GM21360 (cell line): ENCODE data around the gene ARHGEF17.
"Not testable (repeated sequence)": the region's sequence is repeated elsewhere in the genome, so short reads cannot be mapped to it uniquely, and the experiment has no call there.

Experiments used
- ATAC-seq: cut with Tn5 transposase; IDR thresholded peaks from one replicate; pipeline ENCODE4 v1.9.1; 2021; ENCODE audit warnings: mild to moderate bottlenecking, moderate library complexity; ENCODE audit not compliant: unreplicated experiment

Gene ARHGEF17, protein sequence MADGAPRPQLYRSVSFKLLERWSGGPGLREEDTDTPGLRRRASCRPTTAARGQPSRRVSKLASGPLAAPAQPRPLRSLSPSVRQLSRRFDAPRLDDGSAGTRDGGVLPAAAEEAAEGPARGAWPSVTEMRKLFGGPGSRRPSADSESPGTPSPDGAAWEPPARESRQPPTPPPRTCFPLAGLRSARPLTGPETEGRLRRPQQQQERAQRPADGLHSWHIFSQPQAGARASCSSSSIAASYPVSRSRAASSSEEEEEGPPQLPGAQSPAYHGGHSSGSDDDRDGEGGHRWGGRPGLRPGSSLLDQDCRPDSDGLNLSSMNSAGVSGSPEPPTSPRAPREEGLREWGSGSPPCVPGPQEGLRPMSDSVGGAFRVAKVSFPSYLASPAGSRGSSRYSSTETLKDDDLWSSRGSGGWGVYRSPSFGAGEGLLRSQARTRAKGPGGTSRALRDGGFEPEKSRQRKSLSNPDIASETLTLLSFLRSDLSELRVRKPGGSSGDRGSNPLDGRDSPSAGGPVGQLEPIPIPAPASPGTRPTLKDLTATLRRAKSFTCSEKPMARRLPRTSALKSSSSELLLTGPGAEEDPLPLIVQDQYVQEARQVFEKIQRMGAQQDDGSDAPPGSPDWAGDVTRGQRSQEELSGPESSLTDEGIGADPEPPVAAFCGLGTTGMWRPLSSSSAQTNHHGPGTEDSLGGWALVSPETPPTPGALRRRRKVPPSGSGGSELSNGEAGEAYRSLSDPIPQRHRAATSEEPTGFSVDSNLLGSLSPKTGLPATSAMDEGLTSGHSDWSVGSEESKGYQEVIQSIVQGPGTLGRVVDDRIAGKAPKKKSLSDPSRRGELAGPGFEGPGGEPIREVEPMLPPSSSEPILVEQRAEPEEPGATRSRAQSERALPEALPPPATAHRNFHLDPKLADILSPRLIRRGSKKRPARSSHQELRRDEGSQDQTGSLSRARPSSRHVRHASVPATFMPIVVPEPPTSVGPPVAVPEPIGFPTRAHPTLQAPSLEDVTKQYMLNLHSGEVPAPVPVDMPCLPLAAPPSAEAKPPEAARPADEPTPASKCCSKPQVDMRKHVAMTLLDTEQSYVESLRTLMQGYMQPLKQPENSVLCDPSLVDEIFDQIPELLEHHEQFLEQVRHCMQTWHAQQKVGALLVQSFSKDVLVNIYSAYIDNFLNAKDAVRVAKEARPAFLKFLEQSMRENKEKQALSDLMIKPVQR (N-terminal part only)

DNA sequence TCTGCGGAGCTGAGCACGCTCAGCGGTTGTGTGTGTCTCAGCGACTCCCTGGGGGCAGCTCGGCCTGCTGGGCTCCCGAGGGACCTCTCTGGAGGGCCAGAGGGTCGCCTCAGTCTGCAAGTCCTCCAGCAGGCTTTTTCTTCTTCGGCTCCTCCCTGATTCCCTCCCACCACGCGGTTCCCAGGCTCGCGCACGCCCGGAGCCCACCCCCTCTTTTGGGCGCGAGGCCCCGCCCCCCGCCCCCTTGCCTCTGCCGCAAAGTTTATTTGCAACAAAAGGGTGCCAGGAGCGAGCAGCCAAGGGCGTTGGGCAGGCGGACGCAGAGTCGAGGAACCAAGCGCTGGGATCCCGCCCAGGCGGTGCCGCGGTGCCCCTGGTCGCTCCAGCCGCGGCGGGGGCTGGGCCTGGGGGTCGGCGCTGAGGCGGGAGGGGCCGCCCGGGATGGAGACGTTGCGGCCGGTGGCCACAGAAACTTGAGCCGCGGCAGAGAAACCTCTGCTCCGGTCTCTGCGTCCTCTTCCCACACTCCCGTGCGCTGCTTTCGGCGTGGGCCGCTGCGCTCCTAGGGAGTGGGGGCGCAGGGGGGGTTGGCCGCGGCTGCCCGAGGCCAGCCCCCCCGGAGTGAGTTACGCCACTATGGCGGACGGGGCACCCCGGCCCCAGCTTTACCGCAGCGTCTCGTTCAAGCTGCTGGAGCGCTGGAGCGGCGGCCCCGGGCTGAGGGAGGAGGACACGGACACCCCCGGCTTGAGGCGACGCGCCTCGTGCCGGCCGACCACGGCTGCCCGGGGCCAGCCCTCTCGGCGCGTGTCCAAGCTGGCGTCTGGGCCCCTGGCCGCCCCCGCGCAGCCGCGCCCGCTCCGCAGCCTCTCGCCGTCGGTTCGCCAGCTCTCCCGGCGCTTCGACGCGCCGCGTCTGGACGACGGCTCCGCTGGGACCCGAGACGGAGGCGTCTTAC lies at the start of gene ARHGEF17:
TSS of gene ARHGEF17 (plus strand) at position 274 of the 958 bp plus-strand sequence. CDS start at position 637, 363 bp downstream.
- ATAC-seq = peak; percentile 22

DNA sequence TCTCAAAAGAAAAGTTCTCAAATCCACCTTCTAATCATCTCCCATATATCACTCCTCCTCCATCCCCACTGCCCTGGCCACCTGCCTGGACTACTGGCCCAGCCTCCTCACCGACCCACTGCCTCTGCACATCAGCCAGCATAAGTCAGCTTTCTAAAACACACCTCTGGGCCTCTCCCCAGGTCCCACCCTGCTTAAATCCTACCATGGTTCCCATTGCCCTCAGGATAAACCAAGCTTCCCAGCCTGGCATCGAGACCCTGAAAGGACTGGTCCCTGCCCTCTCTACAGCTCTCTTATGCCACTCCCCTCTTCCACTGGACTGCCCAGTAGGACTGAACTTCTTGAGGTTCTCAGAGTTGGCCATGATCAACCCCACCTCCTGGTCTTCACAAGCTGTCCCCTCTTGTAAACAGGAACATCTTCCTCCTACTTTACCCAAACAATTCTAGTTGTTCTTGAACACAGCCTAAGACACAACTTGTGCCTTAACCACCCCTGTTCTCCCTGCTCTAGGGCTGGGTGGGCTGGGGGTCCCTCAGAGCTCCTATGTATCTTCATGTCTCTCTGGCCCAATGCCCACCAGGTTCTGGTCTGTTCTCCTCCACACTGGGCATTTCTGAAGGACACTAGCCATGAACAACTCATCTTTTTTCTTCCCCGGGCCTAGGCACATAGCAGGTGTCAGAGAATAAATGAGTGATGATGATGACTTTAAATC lies 48.5 kb upstream of the ARHGEF17 start:
- no peak for ATAC-seq

DNA sequence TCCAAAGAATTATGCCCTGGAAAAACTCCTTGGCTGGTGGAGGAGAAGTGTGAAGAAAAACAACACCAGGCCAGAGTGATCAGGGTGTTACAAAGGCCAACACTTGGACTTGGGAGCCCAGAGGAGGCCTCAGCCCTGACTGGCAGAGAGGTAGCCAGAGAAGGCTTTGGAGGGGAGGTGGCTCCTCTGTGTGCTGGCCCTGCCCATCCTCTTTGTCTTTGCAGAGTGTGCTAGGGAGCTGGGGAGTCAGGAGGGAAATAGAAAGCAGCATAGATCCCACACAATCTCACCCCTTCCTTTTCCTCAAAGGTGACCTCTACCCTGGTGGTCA lies 48.0 kb upstream of the ARHGEF17 start:
- ATAC-seq = no peak

- no peak for ATAC-seq
Measured at GRCh38 chr11:73262851-73263495, 45.1 kb upstream of the ARHGEF17 start.

DNA sequence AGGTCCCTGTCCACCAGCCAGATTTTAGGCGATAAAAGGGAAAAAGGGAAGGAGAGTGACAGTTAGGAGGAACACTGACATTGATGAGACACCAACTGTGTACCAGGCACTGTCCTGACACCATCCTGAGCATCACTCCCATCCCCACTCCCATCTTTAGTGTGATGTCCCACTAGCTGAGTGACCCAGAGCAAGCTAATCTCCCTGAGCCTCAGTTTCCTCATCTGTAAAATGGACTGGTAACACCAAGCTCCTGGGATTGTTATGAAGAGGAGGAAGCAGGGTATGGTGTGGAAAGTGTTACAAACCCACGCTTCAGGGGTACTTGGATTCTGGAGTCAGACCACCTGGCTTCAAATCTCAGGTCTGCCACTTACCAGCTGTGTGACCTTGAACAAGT lies 44.4 kb upstream of the ARHGEF17 start:
- no peak for ATAC-seq

- no peak for ATAC-seq
Measured at GRCh38 chr11:73265278-73265810, 42.7 kb upstream of the ARHGEF17 start.

DNA sequence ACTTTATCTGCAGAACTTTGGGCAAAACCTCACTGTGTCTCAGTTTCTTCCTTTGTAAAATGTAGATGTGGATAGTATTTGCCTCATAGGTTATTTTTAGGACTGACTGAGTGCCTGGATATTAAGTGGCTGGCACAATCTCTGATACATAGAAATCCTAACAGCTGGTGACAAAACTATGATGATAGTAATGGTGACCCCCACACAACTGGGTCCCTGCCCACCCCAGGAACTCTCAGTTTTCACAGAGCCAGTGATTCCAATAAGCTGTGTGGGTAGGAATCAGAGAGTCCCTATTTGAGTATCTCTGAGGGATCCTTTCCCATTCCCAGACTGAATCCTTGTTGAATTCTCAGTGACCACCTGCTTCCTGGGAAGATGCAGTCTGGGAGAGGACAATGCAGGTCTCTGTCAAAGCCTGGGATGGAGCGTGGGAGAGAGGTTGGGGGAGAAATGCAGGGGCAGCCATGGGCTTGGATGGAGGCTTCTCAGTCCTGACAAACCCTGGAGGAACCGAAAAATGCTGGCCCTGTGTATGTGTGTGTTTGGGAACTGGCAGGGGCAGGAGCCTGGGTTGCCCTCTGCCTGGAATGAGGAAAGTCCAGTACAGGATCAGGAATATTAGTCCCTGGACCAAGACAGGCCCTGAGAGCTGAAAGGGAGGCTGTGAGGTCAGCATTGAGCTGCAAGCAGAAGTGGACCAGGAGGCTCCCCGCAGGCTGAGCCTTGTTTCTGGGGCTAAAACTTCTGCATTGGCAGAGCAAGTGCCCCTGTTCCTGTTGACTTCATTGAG lies 42.0 kb upstream of the ARHGEF17 start:
- no peak for ATAC-seq

- ATAC-seq = no peak
Measured at GRCh38 chr11:73266646-73267020, 41.4 kb upstream of the ARHGEF17 start.

DNA sequence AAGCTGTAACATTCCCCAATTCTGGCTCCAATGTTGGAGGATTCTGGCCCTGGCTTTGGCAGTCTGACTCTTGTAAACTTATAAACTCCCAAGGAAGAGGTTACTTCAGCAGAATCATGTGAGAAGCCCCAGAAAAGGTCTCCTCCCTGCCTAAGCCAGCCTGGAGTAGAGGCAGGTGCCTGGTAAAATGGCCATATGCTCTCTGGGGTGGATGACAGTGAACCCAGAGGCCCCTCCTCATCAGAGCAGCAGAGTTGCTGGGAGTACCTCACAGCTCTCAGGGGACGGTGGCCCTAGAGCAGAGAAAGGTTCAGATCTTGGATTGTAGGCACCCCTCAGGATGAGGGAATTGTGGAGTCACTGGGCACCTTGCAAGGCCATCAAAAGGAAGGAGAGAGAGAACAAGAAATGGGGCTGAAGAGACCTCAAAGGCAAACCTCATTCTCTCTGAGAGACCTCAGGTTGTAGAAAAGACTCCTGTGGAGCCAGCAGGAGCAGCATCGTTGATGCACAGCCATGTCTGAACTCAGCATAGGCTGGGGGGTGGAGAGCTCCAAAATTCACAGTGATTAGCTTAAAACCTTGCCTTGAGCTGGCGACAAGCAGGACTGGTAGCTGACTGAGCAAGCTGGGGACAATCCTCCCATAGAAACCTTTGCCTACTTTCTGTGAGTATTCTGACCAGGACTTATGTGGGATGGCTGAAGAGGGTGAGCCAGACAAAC lies 40.8 kb upstream of the ARHGEF17 start:
- ATAC-seq = no peak

DNA sequence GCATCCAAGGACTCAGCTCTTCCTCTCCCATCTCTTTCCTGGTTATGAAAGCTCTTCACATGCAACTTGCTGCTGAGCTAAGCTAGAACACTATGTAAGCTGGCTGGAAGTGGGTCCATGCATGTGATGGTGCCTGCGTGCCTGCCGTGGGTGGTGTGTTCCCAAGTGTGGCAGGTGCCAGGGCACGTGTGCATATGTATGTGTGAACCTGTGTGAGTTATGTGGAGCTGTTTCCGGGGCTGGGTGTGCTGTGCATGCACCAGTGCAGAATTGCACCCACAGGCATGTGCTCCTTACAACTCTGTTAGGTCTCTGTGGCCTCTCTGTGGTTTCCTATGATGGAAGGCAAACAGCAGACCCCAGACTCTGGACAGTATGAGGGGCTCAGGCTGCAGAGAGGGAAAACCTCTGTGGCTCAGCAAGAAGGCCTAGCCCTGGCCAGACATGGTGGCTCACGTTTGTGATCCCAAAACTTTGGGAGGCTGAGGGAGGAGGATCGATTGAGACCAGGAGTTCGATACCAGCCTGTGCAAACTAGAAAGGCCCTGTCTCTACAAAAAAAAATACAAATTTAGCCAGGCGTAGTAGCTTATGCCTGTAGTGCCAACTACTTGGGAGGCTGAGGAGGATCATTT lies 40.1 kb upstream of the ARHGEF17 start:
- ATAC-seq = no peak

DNA sequence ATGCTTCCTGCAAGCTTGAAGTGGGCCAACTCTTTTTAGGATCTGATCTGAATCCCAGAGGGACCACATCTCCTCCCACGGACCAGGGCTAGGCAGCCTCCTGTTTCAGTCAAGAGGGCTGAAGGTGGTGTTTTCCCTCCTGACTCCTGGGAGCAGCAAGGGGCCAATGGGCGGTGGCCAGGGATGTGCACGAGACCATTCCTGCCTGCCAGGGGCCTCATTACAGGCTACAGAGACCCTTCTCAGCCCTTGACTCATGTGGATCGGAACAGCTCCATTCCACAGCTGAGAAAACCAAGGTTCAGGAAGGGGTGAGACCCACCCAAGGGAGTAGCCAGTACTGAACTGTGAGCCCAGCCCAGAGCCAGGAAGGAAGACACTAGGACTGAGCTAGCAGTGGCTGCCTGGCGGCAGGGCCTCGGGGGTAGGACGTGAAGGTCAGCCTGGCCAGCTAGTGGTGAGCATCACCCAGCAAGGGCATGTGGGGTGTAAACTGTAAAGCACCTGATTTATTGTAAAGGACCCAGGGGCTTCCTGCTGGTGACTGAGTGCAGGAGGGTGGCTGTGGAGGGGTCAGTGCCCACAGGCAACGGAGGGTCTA lies 39.3 kb upstream of the ARHGEF17 start:
- no peak for ATAC-seq

GRCh38 chr11:73269459-73270015 lies 38.5 kb upstream of the ARHGEF17 start:
- ATAC-seq = no peak

GRCh38 chr11:73270016-73270854 lies 37.8 kb upstream of the ARHGEF17 start:
- ATAC-seq = no peak

GRCh38 chr11:73270855-73271477 lies 37.1 kb upstream of the ARHGEF17 start:
- ATAC-seq = no peak

GRCh38 chr11:73271478-73271865 lies 36.6 kb upstream of the ARHGEF17 start:
- ATAC-seq = not testable (repeated sequence)
